Liver (tissue), 3 donors: ENCODE measurements around the gene SORCS2.

ENCODE experiments used
- GABPA ChIP-seq, 2 donors: IDR thresholded peaks in 1 of 2; conservative IDR thresholded peaks in 1 of 2; 2 replicates each; pipeline ENCODE4 v1.6.1; 2016; ENCODE audit warnings: antibody characterized with exemption in 2 of 2, mild to moderate bottlenecking in 1 of 2, moderate library complexity in 1 of 2
- NR2F2 ChIP-seq: IDR thresholded peaks from 2 replicates; pipeline ENCODE4 v1.6.1; 2016; ENCODE audit warnings: antibody characterized with exemption
- RAD21 ChIP-seq, 2 donors: IDR thresholded peaks; 2 replicates each; pipeline ENCODE4 v1.6.1; 2016; ENCODE audit warnings: antibody characterized with exemption in 2 of 2, mild to moderate bottlenecking in 2 of 2
- SP1 ChIP-seq: IDR thresholded peaks from 2 replicates; pipeline ENCODE4 v1.6.1; 2018; ENCODE audit warnings: antibody characterized with exemption, mild to moderate bottlenecking
- TAF1 ChIP-seq: conservative IDR thresholded peaks from 2 replicates; pipeline ENCODE4 v1.6.1; 2016; ENCODE audit warnings: antibody characterized with exemption, mild to moderate bottlenecking
- TF ChIP-seq, protein P1 (sequence below): fragments of 150-350 bp; IDR thresholded peaks from 2 replicates; pipeline ENCODE4 v1.5.1; 2017; ENCODE audit warnings: improper control_type of control experiment, low read depth, low read length; ENCODE audit not compliant: missing input control
- TF ChIP-seq, protein P2 (sequence below): IDR thresholded peaks from 2 replicates; pipeline ENCODE4 v1.6.1; 2016; ENCODE audit warnings: antibody characterized with exemption
- donor health status: healthy.
- donor health status: healthy.

DNA sequence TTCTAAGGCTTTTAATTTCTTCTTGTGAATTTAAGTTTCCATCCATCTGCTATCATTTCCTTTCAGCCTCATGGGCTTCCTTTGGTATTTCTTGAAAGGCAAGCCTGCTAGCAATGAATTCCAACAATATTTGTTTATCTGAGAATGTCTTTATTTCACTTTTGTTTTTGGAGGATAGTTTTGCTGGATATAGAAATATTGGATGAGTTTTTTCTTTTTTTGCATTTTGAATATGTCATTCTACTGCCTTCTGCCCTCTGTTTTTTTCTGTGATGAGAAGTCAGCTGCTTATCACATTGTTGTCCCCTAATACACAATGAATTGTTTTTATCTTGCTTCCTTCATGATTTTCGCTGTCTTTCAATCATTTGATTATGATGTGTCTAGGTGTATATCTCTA, 13.2 kb upstream of the SORCS2 start:
- TF ChIP-seq, protein P1, sequence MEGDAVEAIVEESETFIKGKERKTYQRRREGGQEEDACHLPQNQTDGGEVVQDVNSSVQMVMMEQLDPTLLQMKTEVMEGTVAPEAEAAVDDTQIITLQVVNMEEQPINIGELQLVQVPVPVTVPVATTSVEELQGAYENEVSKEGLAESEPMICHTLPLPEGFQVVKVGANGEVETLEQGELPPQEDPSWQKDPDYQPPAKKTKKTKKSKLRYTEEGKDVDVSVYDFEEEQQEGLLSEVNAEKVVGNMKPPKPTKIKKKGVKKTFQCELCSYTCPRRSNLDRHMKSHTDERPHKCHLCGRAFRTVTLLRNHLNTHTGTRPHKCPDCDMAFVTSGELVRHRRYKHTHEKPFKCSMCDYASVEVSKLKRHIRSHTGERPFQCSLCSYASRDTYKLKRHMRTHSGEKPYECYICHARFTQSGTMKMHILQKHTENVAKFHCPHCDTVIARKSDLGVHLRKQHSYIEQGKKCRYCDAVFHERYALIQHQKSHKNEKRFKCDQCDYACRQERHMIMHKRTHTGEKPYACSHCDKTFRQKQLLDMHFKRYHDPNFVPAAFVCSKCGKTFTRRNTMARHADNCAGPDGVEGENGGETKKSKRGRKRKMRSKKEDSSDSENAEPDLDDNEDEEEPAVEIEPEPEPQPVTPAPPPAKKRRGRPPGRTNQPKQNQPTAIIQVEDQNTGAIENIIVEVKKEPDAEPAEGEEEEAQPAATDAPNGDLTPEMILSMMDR, result no peak
- TF ChIP-seq GABPA (IDR thresholded peaks at IDR 0.05 in 1 of 2, conservative IDR thresholded peaks at IDR 0.05 in 1 of 2) (no peak), RAD21 (IDR thresholded peaks at IDR 0.05) (no peak), SP1 (no peak), TAF1 (no peak), NR2F2 (no peak)
- TF ChIP-seq, protein P2, sequence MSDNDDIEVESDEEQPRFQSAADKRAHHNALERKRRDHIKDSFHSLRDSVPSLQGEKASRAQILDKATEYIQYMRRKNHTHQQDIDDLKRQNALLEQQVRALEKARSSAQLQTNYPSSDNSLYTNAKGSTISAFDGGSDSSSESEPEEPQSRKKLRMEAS, result no peak
